Stomach (tissue), 9 donors: ENCODE measurements around the gene SUPT3H. TPM values are rescaled to one million over a fixed set of nuclear protein-coding genes. Genes with fewer than 3 reads are reported as not detected.
"Not testable (repeated sequence)": the region's sequence is repeated elsewhere in the genome, so short reads cannot be mapped to it uniquely, and the experiment has no call there.

Experiments
- DNase-seq, 2 donors: peaks; one replicate each; pipeline versions ENCODE4 v3.0.0 to v3.0.0-alpha.2; 2013 to 2019
- H3K27ac ChIP-seq, 5 donors: fragments of 200-600 bp in 4 of 5; sonication (generic) in 4 of 5; one replicate each; pipeline ENCODE4 v1.5.1; 2013 to 2019; ENCODE audit warnings: mild to moderate bottlenecking in 1 of 5, moderate library complexity in 1 of 5
- H3K27me3 ChIP-seq, 3 donors: fragments of 200-600 bp; sonication (generic); one replicate each; pipeline ENCODE4 v1.5.1; 2017 to 2019; ENCODE audit warnings: mixed run types in 1 of 3
- H3K36me3 ChIP-seq, 4 donors: fragments of 200-600 bp; sonication (generic); 1 replicate in 3 of 4; 2 replicates in 1 of 4; pipeline ENCODE4 v1.5.1; 2016 to 2019
- H3K4me1 ChIP-seq, 4 donors: fragments of 200-600 bp; sonication (generic); one replicate each; pipeline ENCODE4 v1.5.1; 2016 to 2019
- H3K4me3 ChIP-seq, 4 donors: fragments of 200-600 bp; sonication (generic) in 3 of 4; one replicate each; pipeline ENCODE4 v1.5.1; 2016 to 2019; ENCODE audit warnings: mild to moderate bottlenecking in 1 of 4
- H3K9me3 ChIP-seq, 4 donors: fragments of 200-600 bp; sonication (generic); one replicate each; pipeline ENCODE4 v1.5.1; 2016 to 2019
- EP300 ChIP-seq: sonication (generic); formaldehyde crosslinking; IDR thresholded peaks from one replicate; pipeline ENCODE4 v1.6.1; 2017; ENCODE audit warnings: antibody characterized with exemption
- POLR2A ChIP-seq, 4 donors: fragments of 450-650 bp; IDR thresholded peaks; one replicate each; pipeline ENCODE4 v1.6.1; 2016; ENCODE audit warnings: antibody characterized with exemption in 4 of 4, control low read depth in 2 of 4, mild to moderate bottlenecking in 1 of 4, moderate library complexity in 1 of 4
- POLR2AphosphoS5 ChIP-seq, 3 donors: sonication (generic); formaldehyde crosslinking; IDR thresholded peaks; one replicate each; pipeline ENCODE4 v1.6.1; 2016; ENCODE audit warnings: antibody characterized with exemption in 3 of 3
- WGBS, 5 donors: extraction: QIAGEN DNeasy Blood & Tissue Kit in 3 of 5; methylation state at CpG; one replicate each; pipeline versions ENCODE4 v1.1.5 to v1.1.7; 2013 to 2018; 5-methylcytosine and 5-hydroxymethylcytosine counted together
- intact Hi-C: fragments of 100-400 bp; cut with DNase I; formaldehyde crosslinking; loops from one replicate; pipeline ENCODE4 v1.15.1; 2023; ENCODE audit warnings: low total_unique reads
- polyA plus RNA-seq, 3 donors: library from polyadenylated mRNA; stranded (reverse); fragments of 200-250 nt; gene quantifications; one replicate each; pipeline ENCODE4 v1.2.3, GENCODE V29; 2013
- total RNA-seq, 5 donors: library from RNA; depleted of rRNA; stranded (reverse); fragments of >200 nt; gene quantifications; one replicate each; pipeline versions ENCODE4 v1.1.0 to v1.2.3, GENCODE V29; 2014 to 2016
- TF ChIP-seq, protein P1 (sequence below), 7 experiments: fragments of 450-650 bp in 4 of 7; fragments of 200-600 bp in 3 of 7; sonication (generic) in 3 of 7; IDR thresholded peaks; one replicate each; pipeline ENCODE4 v1.5.1; 2016 to 2019; ENCODE audit warnings: antibody characterized with exemption in 7 of 7, control low read depth in 2 of 7, mild to moderate bottlenecking in 1 of 7
- donor health status: healthy with polysubstance abuse.
- donor health status: Bipolar disorder and iron deficiency.
- donor health status: healthy.

Gene SUPT3H
- total and polyA plus RNA-seq, 8 donors: 0.29 to 16.2 (median 4.0) TPM; not detected in 1

DNA sequence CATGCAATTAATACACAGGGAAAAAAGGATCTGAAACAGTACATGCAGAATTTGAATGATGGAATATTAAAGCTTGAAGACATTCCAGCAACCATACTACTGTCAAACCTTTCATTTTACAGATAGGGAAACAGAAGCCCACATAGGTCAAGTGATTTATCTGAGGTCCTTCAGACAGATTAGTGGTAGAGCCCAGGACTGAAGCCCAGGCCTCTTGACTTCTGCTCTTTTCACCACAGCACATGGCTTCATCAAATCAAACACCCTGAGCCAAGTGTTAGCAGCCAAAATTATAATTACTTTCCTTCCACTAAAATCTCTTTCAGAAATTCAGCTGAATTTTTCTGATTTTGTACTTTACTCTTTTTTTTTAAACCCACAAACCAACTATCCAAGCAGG is 485.2 kb downstream of the SUPT3H start:
- no peaks in the 10 kb centered on the region for H3K27me3 ChIP-seq
- H3K27ac ChIP-seq: no peak overlapping the region
- intact Hi-C loops: no loop called here
- no peaks in the 10 kb centered on the region for H3K4me1 ChIP-seq
- TF ChIP-seq, protein P1, sequence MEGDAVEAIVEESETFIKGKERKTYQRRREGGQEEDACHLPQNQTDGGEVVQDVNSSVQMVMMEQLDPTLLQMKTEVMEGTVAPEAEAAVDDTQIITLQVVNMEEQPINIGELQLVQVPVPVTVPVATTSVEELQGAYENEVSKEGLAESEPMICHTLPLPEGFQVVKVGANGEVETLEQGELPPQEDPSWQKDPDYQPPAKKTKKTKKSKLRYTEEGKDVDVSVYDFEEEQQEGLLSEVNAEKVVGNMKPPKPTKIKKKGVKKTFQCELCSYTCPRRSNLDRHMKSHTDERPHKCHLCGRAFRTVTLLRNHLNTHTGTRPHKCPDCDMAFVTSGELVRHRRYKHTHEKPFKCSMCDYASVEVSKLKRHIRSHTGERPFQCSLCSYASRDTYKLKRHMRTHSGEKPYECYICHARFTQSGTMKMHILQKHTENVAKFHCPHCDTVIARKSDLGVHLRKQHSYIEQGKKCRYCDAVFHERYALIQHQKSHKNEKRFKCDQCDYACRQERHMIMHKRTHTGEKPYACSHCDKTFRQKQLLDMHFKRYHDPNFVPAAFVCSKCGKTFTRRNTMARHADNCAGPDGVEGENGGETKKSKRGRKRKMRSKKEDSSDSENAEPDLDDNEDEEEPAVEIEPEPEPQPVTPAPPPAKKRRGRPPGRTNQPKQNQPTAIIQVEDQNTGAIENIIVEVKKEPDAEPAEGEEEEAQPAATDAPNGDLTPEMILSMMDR (IDR thresholded peaks at IDR 0.05): no peak
- no peak for TF ChIP-seq POLR2A (IDR thresholded peaks at IDR 0.05)
- no peak for TF ChIP-seq EP300
- TF ChIP-seq POLR2AphosphoS5 (IDR thresholded peaks at IDR 0.05): no peak
- DNase-seq: no peak
- H3K36me3 ChIP-seq: no peaks in the 10 kb centered on the region
- peaks cover 0 to 8% (median 0%) of the 10 kb centered on the region in 4 donors for H3K9me3 ChIP-seq
- H3K4me3 ChIP-seq: no peak overlapping the region

DNA sequence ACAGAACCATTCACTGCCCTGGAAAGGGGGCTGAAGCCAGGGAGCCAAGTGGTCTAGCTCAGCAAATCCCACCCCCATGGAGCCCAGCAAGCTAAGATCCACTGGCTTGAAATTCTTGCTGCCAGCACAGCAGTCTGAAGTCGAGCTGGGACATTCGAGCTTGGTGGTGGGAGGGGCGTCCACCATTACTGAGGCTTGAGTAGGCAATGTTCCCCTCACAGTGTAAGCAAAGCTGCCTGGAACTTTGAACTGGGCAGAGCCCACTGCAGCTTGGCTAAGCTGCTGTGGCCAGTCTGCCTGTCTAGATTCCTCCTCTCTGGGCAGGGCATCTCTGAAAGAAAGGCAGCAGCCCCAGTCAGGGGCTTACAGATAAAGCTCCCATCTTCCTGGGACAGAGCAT is 498.7 kb downstream of the SUPT3H start:
- H3K27me3 ChIP-seq, DNase-seq, H3K4me3 ChIP-seq, intact Hi-C loops, H3K4me1 ChIP-seq, H3K36me3 ChIP-seq, H3K27ac ChIP-seq: not testable (repeated sequence)
- peaks cover 0 to 19% (median 7%) of the 10 kb centered on the region in 4 donors for H3K9me3 ChIP-seq
- 79 to 90% (median 83%) methylated on average over 2 to 3 of the region's 3 CpGs; no CpG with 5 or more reads in 1 of the 5 donors for WGBS, 5 donors

- H3K36me3 ChIP-seq, H3K4me3 ChIP-seq, H3K4me1 ChIP-seq, H3K9me3 ChIP-seq, DNase-seq, H3K27ac ChIP-seq, H3K27me3 ChIP-seq, intact Hi-C loops: not testable (repeated sequence)
Observed at GRCh38 chr6:44876638-44877037, 501.1 kb downstream of the SUPT3H start.

GRCh38 chr6:44869321-44869897 is 508.3 kb downstream of the SUPT3H start:
- Histone ChIP-seq H3K4me3 (no peak overlapping the region), H3K36me3 (no peaks in the 10 kb centered on the region), H3K27ac (no peak overlapping the region), H3K9me3 (peaks cover 0 to 14% (median 7%) of the 10 kb centered on the region in 4 donors), H3K4me1 (no peaks in the 10 kb centered on the region), H3K27me3 (no peaks in the 10 kb centered on the region)
- WGBS, 5 donors: 66 to 73% (median 69%) methylated on average over 5 of the region's 5 CpGs
- intact Hi-C loops: no loop called here
- TF ChIP-seq, protein P1 (IDR thresholded peaks at IDR 0.05): no peak
- no peak for TF ChIP-seq POLR2A (IDR thresholded peaks at IDR 0.05)
- TF ChIP-seq EP300: no peak
- TF ChIP-seq POLR2AphosphoS5 (IDR thresholded peaks at IDR 0.05): no peak
- DNase-seq: no peak

GRCh38 chr6:44868910-44869309 is 508.8 kb downstream of the SUPT3H start:
- Histone ChIP-seq H3K27me3 (no peaks in the 10 kb centered on the region), H3K4me1 (no peaks in the 10 kb centered on the region), H3K9me3 (peaks cover 0 to 16% (median 7%) of the 10 kb centered on the region in 4 donors), H3K27ac (no peak overlapping the region), H3K36me3 (no peaks in the 10 kb centered on the region), H3K4me3 (no peak overlapping the region)
- intact Hi-C loops: no loop called here
- no peak for DNase-seq
- TF ChIP-seq EP300 (no peak), POLR2AphosphoS5 (IDR thresholded peaks at IDR 0.05) (no peak), POLR2A (IDR thresholded peaks at IDR 0.05) (no peak)
- TF ChIP-seq, protein P1 (IDR thresholded peaks at IDR 0.05): no peak
